NCI-H1105 (cell line): ENCODE results near the gene PRR12.

Source experiments
- DNase-seq: peaks from one replicate; lab custom pipeline; 2025; lab: John Stamatoyannopoulos, UW

Gene PRR12

DNA sequence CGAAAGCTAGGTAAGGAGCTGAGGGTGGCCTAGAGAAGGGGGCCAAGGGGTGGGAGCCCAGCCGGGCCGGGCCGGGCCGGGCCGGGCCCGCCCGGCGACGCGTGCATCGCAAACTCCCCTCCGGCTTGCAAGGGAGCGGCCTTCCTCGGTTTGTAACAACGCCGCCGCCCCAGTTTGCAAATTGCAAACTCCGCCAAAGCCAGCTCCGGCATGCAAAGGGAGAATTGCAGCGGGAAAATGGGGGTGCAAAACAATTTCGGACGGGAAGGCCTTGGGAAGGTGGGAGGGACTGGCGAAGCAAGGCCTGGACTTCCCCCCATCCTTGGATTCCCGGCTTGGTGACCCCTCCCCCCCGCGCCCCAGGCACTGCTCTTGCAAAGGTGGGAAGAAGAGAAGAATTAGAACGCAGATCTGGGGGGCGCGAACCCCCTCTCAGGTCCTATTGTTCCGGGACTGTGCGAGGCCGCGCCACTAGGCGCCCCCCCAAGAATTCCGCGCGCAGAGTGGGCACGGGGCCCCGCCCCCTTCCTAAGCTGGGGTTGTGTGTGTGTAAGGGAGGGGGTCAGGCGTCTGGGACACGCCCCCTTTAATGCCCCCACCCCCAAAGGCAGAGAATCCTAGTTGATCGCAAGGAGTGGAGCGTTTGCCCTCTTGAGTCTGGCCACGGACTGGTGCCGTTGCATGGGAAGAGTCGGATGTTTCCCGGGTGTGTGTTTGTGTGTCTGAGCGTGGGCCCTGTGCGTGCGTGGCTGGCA is 926 bp downstream of the PRR12 start:
- peak; percentile 36 for DNase-seq

DNA sequence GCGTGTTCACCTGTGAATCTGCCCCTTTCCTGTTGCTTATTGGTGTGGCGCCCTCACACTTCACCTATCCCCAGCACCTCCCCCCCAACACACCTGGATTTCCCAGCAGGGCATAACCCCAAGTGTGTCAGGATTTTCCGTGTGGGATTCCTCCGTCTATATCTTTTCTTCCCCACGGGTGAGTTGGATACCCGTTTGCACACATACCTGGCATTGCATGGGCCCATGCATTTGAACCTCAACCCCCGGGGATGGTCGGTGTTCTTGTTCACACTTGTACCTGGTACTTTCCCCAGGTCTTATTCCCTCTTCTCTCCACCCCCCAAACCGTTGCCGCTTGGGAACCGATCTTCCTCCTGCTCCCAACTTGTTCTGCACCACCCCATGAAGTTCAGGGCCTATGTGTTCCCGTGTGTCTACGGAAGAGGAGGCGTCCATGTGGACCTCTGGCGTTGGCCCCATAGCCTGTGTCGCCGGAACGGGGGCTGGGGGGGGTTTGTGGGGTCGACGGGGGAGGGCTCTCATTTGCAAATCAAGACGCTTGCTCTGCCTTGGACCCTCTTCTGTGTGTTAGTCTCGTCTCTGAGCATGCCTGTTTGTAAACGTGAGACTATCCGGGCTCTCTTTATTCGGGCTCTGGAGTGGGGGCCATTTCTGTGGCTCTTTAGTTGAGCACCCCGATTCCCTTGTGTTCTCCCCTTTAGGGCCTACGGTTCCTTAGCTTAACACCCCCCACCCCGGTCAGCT is 1.7 kb downstream of the PRR12 start:
- DNase-seq = no peak

DNA sequence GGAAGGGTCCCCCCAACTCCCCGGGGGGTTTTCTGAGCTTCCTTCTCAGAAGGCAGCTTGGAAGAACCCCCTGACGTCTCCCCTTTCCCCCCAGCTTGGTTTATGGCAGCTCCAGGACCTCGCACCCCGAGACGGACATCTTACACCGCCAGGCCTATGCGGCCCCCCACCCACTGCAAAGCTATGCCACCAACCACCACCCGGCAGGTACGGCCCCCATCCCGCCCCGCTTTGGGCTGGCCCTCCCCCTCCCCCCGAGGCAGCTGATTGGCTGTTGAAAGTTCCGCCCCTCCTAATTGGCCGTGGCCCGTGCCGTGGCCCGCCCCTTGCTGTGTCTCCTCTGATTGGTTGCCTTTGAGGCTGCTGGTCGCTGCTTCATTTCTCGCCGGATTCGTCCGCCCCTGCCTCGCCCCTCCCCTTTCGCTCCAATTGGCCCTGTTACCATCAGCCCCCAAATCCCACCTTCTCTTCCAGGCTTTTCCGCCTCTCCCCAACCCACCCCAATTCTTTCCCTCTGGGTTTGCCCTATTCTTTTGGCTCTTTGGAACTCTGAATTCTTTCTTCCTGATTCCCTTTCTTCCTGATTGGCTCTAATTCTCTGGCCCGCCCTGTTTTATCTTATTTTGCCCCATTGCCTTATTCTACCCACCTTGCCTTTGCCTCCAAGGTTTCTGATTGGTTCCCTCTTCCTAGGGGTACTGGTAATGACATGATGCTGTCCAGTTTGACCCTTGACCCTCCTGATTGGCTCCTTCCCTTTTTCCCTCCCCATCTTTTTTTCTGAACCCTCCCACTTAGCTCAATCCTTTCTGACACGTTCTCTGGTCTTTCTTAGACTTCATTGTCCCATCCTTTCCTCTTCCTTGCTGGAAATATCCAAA is 2.5 kb downstream of the PRR12 start:
- DNase-seq = peak; percentile 95

DNA sequence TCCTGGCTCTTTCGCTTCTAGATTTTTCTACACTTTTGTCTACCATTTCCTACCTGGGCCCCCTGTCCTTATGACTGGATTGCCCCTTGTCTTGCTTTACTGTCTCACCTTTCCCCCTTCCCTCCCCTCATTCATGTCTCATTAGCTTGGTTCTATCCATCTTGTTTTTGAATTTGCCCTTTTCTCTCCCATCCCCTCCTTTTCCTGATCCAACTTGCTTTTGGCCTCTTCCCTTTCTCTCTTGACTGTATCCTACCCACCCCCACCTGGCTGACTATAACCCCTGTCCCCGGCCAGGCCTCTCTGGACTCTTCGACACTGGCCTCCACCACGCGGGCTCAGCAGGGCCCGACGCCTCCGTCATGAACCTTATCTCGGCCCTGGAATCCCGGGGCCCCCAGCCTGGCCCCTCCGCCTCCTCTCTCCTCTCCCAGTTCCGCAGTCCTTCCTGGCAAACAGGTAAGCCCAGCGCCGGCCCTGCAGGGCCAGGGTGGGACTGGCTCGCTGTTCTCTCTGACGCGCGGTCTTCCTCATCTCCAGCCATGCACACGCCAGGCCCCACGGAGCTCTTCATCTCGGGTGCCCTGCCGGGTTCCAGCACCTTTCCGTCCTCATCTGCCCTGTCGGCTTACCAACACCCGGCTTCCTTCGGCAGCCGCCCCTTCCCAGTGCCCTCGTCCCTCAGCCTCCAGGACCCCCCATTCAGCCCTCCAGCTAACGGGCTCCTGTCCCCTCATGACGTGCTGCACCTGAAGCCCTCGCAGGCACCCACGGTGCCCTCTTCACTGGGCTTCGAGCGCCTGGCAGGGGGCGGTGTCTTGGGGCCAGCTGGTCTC is 3.4 kb downstream of the PRR12 start:
- no peak for DNase-seq

DNA sequence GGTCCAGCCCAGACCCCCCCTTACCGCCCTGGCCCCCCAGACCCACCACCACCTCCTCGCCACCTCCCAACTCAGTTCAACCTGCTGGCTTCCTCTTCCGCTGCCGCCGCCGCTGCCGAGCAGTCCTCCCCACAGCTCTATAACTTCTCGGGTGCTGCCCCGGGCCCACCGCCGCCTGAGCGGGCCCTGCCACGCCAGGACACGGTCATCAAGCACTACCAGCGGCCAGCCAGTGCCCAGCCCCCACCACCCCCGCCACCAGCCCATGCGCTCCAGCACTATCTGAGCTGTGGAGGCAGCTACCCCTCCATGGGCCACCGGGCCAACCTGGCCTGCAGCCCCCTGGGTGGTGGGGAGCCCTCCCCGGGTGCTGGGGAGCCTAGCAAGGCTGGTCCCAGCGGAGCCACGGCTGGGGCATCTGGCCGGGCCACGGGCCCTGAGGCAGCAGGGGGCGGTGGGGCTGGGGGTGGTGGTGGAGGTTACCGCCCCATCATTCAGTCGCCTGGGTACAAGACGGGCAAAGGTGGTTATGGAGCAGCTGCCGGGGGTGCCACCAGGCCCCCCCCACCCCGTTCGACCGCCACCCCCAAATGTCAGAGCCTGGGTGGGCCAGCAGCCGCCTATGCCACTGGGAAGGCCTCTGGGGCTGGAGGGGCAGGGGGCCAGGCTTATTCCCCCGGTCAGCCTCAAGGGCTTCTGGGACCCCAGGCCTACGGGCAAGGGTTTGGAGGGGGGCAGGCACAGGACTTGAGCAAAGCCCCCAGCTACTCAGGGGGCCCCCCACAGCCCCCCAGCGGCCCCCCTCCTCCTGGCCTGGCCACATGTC is 4.2 kb downstream of the PRR12 start:
- no peak for DNase-seq

DNA sequence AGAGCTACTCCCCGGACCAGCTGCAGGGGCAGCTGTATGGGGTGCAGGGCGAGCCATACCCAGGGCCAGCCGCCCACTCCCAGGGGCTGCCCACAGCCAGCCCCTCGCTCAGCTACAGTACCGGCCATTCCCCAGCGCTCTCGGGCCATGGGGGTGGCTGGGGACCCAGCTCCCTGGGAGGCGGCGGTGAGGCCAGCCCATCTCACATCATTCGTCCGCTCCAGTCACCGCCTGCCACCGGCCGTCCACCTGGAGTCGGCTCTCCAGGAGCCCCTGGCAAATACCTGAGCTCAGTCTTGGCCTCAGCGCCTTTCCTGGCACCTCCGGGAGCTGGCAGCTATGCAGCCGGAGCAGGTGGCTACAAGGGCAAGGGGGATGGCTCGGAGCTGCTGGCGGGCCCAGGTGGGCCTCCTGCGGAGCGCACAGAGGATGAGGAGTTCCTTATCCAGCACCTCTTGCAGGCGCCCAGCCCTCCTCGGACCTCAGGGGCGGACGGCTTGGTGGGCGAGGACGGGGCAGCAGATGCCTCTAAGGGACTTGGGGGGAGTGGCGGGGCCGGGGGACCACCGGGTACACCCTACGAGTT is 4.9 kb downstream of the PRR12 start:
- DNase-seq = no peak

DNA sequence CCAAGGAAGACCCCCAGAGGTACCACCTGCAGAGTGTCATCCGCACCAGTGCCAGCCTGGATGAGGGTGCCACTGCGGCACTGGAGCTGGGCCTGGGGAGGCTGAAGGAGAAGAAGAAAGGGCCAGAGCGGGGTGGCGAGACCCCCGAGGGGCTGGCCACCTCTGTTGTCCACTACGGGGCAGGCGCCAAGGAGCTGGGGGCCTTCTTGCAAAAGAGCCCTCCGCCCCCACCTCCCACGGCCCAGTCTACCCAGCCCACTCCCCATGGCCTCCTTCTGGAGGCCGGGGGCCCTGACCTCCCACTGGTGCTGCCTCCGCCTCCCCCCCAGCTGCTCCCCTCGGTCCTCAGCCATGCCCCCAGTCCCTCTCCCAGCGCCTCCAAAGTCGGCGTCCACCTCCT is 5.4 kb downstream of the PRR12 start:
- no peak for DNase-seq

DNA sequence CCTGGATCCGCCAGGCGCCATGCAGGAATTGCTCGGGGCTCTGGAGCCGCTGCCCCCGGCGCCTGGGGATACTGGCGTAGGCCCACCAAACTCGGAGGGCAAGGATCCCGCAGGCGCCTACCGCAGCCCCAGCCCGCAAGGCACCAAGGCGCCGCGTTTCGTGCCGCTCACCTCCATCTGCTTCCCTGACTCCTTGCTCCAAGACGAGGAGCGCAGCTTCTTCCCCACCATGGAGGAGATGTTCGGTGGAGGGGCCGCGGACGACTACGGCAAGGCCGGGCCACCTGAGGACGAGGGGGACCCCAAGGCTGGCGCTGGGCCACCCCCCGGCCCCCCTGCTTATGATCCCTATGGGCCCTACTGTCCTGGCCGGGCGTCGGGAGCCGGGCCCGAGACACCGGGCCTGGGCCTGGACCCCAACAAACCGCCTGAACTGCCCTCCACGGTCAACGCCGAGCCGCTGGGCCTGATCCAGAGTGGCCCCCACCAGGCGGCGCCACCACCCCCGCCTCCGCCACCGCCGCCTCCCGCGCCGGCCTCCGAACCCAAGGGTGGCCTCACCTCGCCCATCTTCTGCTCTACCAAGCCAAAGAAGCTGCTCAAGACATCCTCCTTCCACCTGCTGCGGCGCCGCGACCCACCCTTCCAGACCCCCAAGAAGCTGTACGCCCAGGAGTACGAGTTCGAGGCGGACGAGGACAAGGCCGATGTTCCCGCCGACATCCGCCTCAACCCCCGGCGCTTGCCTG is 6.1 kb downstream of the PRR12 start:
- DNase-seq = no peak

DNA sequence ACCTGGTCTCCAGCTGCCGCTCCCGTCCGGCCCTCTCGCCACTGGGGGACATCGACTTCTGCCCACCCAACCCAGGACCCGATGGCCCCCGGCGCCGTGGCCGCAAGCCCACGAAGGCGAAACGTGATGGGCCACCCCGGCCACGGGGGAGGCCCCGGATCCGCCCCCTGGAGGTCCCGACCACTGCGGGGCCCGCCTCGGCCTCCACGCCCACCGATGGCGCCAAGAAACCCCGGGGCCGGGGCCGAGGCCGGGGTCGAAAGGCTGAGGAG is 6.7 kb downstream of the PRR12 start:
- DNase-seq = no peak

DNA sequence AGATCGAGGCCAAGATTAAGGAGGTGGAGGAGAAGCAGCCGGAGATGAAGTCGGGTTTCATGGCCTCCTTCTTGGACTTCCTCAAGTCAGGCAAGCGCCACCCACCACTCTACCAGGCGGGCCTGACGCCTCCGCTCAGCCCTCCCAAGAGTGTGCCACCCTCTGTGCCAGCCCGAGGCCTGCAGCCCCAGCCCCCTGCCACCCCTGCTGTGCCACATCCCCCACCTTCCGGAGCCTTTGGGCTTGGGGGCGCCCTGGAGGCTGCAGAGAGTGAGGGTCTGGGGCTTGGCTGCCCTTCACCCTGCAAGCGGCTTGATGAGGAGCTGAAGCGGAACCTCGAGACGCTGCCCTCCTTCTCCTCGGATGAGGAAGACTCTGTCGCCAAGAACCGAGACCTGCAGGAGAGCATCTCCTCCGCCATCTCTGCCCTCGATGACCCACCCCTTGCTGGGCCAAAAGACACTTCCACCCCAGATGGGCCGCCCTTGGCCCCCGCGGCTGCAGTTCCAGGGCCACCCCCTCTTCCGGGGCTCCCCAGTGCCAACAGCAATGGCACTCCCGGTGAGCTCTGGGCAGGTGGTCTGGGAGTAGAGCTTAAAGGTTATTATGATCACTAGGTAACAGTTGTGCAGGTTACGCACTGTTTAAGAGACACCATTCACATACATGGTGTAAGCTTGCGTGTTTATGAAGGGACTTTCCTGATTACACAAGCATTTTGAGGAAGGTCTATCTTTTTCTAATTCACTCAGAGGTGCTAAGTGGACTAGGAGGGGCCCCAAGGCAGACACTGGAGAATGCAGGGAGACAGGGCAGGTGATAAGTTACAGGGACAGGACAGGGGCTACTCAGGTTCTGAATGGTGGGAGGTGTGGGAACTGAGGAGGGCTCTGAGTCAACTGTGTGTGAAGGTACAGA is 8.7 kb downstream of the PRR12 start:
- no peak for DNase-seq

DNA sequence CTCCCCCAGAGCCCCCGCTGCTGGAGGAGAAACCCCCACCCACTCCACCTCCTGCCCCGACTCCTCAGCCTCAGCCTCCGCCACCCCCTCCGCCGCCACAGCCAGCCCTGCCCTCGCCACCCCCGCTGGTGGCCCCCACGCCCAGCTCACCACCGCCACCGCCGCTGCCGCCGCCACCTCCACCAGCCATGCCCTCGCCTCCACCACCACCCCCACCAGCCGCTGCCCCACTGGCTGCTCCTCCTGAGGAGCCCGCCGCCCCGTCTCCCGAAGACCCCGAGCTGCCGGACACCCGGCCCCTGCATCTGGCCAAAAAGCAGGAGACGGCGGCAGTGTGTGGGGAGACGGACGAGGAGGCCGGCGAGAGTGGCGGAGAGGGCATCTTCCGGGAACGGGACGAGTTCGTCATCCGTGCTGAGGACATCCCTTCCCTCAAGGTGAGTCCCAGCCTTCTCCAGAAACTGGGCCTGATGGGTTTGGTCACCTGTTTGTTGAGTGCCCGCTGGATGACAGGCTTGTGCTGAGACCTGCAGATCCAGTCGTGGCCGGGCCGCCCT is 10.6 kb downstream of the PRR12 start:
- no peak for DNase-seq

DNA sequence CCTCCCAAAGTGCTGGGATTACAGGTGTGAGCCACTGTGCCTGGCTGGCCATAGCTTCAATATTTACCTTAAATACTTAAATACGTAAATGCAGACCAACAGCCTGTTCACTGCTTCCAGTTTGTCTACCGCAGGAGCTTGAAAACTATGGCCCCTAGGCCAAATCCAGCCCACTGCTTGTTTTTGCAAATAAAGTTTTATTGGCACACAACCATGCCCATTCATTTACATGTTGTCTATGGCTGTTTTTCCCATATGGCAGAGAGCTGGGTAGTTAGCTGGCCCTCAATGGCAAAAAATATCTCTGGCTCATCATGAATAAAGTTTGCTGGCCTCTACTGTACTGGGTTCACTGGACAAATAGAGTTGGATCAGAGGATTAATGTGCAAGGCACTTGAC is 11.8 kb downstream of the PRR12 start:
- no peak for DNase-seq

DNA sequence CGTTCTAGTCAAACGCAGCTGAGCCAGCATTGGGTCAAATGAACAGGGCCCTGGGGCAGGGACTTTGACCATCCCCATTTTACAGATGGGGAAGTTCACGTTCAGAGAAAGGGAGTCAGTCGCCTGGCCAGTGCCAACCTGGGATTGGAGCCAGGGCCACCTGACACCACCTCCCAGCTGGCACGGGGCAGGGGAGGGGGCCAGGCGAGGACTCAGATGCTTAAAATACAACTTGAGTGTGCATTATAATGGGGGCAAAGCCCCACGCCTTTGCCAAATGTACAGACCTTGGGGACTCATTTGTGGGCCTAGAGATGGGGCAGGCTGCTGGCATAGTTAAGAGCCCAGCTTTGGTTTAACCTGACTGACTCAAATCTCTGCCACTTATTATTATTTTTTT is 14.6 kb downstream of the PRR12 start:
- no peak for DNase-seq

DNA sequence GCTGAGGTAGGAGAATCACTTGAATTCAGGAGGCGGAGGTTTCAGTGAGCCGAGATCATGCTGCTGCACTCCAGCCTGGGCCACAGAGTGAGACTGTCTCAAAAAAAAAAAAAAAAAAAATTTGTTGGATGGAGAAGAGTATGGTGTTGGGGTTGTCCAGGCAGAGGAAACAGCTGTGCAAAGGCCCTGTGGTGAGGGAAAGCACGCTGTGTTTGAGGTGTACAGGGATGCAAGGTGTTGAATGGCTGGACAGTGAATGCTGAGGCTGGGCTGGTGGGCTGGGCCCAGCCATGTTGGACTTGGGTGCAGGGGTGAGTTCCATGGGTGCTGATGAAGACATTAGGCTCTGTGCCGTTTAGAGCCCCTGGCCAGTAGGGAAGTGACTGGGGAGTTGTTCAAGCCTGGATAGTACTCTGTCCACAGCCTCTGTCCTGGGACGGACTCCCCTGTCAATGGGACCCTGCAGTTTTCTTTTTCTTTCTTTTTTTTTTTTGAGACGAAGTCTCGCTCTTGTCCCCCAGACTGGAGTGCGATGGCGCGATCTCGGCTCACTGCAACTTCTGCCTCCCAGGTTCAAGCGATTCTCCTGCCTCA is 18.6 kb downstream of the PRR12 start:
- no peak for DNase-seq

DNA sequence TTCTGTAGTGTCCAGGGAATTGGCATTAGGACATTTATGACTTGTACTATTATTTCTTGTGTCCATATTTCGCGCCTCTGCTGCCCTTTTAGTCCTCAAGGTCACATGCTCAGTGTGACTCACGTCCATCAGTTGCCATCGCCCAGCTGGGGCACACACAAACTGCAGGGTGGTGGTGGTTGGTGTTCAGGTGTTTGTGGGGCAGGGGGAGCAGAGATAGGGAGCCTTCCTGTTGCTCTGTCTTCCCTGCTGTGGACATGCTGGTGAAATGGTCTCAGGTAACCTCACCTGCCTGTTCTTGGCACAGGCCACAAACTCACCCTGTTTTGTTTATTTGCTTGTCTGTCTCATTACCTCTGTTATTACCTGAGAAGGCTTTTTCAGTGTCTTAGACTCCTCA is 22.4 kb downstream of the PRR12 start:
- DNase-seq = no peak

DNA sequence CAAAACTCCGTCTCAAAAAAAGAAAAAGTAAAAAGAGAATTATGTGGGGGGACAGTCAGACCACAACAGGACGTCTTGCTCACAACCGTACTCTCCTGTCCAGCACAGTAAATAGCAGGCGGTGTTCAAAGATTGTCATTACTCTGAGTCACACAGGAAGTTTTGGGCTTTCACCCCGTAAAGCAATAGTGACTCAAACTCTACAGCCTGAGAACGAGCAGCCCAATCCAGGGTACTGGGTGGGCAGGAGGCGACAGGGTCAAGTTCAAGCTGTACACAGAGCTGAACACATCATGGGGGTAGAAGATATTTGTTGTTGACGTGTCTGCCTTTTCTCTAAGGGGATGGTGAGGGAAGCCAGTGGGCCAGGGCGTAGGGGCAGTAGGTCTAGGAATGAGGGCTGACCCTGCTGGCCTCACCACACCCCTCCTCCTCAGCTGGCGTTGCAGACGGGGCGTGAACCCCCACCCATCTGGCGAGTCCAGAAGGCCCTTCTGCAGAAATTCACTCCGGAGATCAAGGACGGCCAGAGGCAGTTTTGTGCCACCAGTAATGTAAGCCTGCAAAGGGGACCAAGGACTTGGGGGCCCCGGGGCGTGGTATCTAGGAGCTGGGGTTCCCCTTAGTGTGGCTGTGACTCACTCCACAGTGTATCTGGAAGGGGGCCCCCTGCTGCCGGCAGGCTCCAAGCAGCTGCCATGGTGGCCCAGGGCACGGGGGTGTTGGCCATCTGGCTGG is 23.3 kb downstream of the PRR12 start:
- DNase-seq = no peak

DNA sequence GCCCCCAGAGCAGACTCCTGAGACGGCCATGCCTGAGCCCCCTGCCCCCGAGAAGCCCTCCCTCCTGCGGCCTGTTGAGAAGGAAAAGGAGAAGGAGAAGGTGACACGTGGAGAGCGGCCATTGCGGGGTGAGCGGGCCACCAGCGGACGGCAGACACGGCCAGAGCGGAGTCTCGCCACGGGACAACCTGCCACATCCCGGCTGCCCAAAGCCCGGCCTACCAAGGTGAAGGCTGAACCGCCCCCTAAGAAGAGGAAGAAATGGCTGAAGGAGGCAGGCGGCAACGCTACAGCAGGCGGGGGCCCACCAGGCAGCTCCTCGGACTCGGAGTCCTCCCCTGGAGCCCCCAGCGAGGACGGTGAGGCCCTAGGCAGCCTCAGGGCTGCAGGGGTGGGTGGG is 24.9 kb downstream of the PRR12 start:
- DNase-seq = no peak

DNA sequence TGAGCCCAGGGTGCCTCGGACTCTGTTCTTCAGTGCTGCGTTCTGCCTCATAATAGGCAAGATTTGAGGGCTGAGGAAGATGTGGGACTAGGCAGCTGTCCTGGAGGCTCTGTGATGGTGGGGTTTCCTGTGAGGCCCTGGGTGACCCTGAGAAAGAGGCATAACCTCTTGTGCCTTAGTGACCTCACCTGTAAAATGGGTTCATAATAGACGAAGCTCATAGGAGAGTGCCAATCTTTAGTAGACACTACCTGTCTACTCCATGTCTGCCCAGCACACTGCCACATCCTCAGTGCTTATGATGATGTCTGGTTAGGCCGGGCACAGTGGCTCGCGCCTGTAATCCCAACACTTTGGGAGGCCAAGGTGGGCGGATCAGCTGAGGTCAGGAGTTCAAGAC is 25.6 kb downstream of the PRR12 start:
- no peak for DNase-seq
